ENCODE measurements around the gene KIAA1671. TPM values are rescaled to one million over a fixed set of nuclear protein-coding genes. Genes with fewer than 3 reads are reported as not detected.

The KIAA1671 gene
- total and polyA plus RNA-seq, 2 of the 4 experiments (the other 2 are of a cell fraction), result 0.02 TPM; not detected in 1

DNA sequence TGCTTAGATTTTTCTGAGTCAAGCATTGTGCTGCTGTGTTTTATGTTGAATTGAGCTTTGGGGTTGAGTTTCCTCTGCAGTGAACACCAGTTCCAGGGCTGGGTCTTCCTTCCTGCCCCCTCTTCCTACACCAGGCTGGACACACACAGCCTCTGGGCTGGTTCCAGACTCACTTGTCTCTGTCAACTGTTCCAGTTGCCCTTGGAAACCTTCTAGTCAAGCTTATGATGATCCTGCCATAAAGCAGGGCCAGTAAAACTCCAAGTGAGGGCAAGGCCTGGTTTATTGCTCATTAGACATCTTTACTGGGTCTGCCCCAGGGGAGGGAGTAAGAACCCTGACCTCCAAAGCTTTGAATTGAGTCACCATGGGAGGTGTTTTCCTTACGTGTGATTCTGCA lies 61.1 kb downstream of the KIAA1671 start:
- Histone ChIP-seq H3K23ac (ENCODE audit: low read depth, low read length) (no peak overlapping the region), H3K14ac (replicated peaks; ENCODE audit: low read depth, low read length) (no peak overlapping the region), H4K91ac (ENCODE audit: insufficient read depth, low read depth, low read length) (no peak overlapping the region), H2BK120ac (ENCODE audit: low read depth, low read length) (no peak overlapping the region), H3K9me1 (ENCODE audit: insufficient read depth, low read length) (no peaks in the 10 kb centered on the region), H3K36me3 (ENCODE audit: control insufficient read depth, insufficient read depth, low read length) (no peaks in the 10 kb centered on the region), H3K4me2 (ENCODE audit: low read depth, low read length) (no peak overlapping the region), H2BK5ac (ENCODE audit: low read depth, low read length, poor library complexity, severe bottlenecking) (no peak overlapping the region), H2BK20ac (ENCODE audit: low read depth, low read length) (no peak overlapping the region), H2AFZ (replicated peaks; ENCODE audit: low read length, poor library complexity) (no peak overlapping the region), H3K27me3 (ENCODE audit: control insufficient read depth, insufficient read depth, low read length) (no peaks in the 10 kb centered on the region), H3K9ac (ENCODE audit: low read depth, low read length) (no peak overlapping the region), H3K4me1 (ENCODE audit: control insufficient read depth, insufficient read depth, low read length) (no peaks in the 10 kb centered on the region), H3K27ac (ENCODE audit: insufficient read depth, low read length) (no peak overlapping the region), H3K9me3 (ENCODE audit: control insufficient read depth, insufficient read depth, low read length) (no peaks in the 10 kb centered on the region), H2AK5ac (ENCODE audit: low read depth, low read length) (no peak overlapping the region), H4K5ac (ENCODE audit: low read depth, low read length) (no peak overlapping the region), H3K4me3 (ENCODE audit: insufficient read depth, low read depth, low read length) (no peak overlapping the region), H2AK9ac (replicated peaks; ENCODE audit: low read depth, low read length, poor library complexity) (no peak overlapping the region), H3K56ac (ENCODE audit: extremely low read depth, insufficient read depth, low read length) (no peak overlapping the region), H4K20me1 (ENCODE audit: insufficient read depth, low read length) (no peaks in the 10 kb centered on the region), H3K18ac (ENCODE audit: low read depth, low read length) (no peak overlapping the region), H2BK15ac (ENCODE audit: low read depth, low read length) (no peak overlapping the region), H3K79me1 (ENCODE audit: low read depth in 1 of 2, low read length in 2 of 2) (no peaks in the 10 kb centered on the region), H4K8ac (ENCODE audit: low read depth in 2 of 2, low read length in 2 of 2) (no peak overlapping the region), H3K4ac (ENCODE audit: low read depth, low read length) (no peak overlapping the region)
- CTCF ChIA-PET, result no interaction called here
- POLR2A ChIA-PET (ENCODE audit: unreplicated experiment), result no interaction called here
- in situ Hi-C loops (cut with MboI; ENCODE audit: low sequenced_read_pairs), result no loop called here
- BruUV-seq (replicated peaks), result no TSS peak
- dilution Hi-C loops (cut with HindIII; ENCODE audit: low sequenced_read_pairs, unreplicated experiment), result no loop called here
- TF ChIP-seq MAFK (IDR thresholded peaks at IDR 0.05; ENCODE audit: low read depth, low read length) (no peak), CEBPB (IDR thresholded peaks at IDR 0.05; ENCODE audit: low read depth, low read length) (no peak), RCOR1 (IDR thresholded peaks at IDR 0.05; ENCODE audit: insufficient replicate concordance, low read length) (no peak)
- no peak for DNase-seq
- no CpG with 5 or more reads among the region's 1 CpG for WGBS, 2 experiments (ENCODE audit: extremely low coverage in 2 of 2, insufficient read length in 1 of 2)
- intact Hi-C loops (cut with micrococcal nuclease), result no loop called here
- ATAC-seq (ENCODE audit: low read depth), result no peak
